Nephron (organoid): ENCODE data around the gene PDGFRA.

ENCODE experiments used
- H3K27ac Mint-ChIP-seq, 3 experiments: 2 replicates each; pipeline ENCODE4 v1.8.0; 2020; ENCODE audit warnings: mixed read lengths in 3 of 3, mild to moderate bottlenecking in 2 of 3, moderate library complexity in 1 of 3
- H3K27me3 Mint-ChIP-seq: 2 replicates; pipeline ENCODE4 v1.8.0; 2021; ENCODE audit warnings: low read depth, mild to moderate bottlenecking, moderate library complexity, mixed read lengths
- H3K36me3 Mint-ChIP-seq: 2 replicates; pipeline ENCODE4 v1.8.0; 2020; ENCODE audit warnings: low read depth, mixed read lengths
- H3K4me1 Mint-ChIP-seq: 2 replicates; pipeline ENCODE4 v1.8.0; 2020; ENCODE audit warnings: mixed read lengths
- H3K4me3 Mint-ChIP-seq, 3 experiments: 2 replicates each; pipeline ENCODE4 v1.8.0; 2020; ENCODE audit warnings: mild to moderate bottlenecking in 3 of 3, mixed read lengths in 3 of 3, moderate library complexity in 2 of 3
- H3K9me3 Mint-ChIP-seq: 2 replicates; pipeline ENCODE4 v1.8.0; 2020; ENCODE audit warnings: mixed read lengths
- CTCF ChIP-seq, 3 experiments: fragments of 200-600 bp; sonication (generic); IDR thresholded peaks; one replicate each; pipeline ENCODE4 v1.5.0; 2021; ENCODE audit warnings: antibody characterized with exemption in 3 of 3; ENCODE audit not compliant: unreplicated experiment in 3 of 3

PDGFRA gene

GRCh38 chr4:54229631-54230483 is 764 bp downstream of the PDGFRA start:
- Mint-ChIP-seq H3K4me3 (peak overlapping the region; percentile 92 to 95 (median 95)), H3K36me3 (peaks cover 36% of the 10 kb centered on the region), H3K9me3 (peaks cover 3% of the 10 kb centered on the region), H3K27ac (peak overlapping the region; percentile 93 to 99 (median 98)), H3K4me1 (peaks cover 34% of the 10 kb centered on the region), H3K27me3 (peaks cover 87% of the 10 kb centered on the region)
- no peak for TF ChIP-seq CTCF (IDR thresholded peaks at IDR 0.05; ENCODE audit: unreplicated experiment in 3 of 3)

- Mint-ChIP-seq H3K4me3 (peak overlapping the region; percentile 92 to 95 (median 95)), H3K27ac (peak overlapping the region; percentile 93 to 99 (median 98)), H3K36me3 (peaks cover 43% of the 10 kb centered on the region), H3K27me3 (peaks cover 83% of the 10 kb centered on the region), H3K9me3 (peaks cover 3% of the 10 kb centered on the region), H3K4me1 (peaks cover 37% of the 10 kb centered on the region)
- no peak for TF ChIP-seq CTCF (IDR thresholded peaks at IDR 0.05; ENCODE audit: unreplicated experiment in 3 of 3)
Measured at GRCh38 chr4:54230484-54231418, 1.7 kb downstream of the PDGFRA start.

- Mint-ChIP-seq H3K36me3 (peaks cover 48% of the 10 kb centered on the region), H3K27me3 (peaks cover 77% of the 10 kb centered on the region), H3K9me3 (peaks cover 3% of the 10 kb centered on the region), H3K4me3 (peak overlapping the region; percentile 92 to 95 (median 95)), H3K27ac (peak overlapping the region; percentile 93 to 99 (median 98)), H3K4me1 (peaks cover 37% of the 10 kb centered on the region)
- TF ChIP-seq CTCF (IDR thresholded peaks at IDR 0.05; ENCODE audit: unreplicated experiment in 3 of 3): no peak
Measured at GRCh38 chr4:54231419-54231767, 2.3 kb downstream of the PDGFRA start.

GRCh38 chr4:54231768-54232688 is 2.9 kb downstream of the PDGFRA start:
- peaks cover 71% of the 10 kb centered on the region for H3K27me3 Mint-ChIP-seq
- peak overlapping the region; percentile 93 to 99 (median 98) for H3K27ac Mint-ChIP-seq
- peaks cover 54% of the 10 kb centered on the region for H3K36me3 Mint-ChIP-seq
- H3K4me1 Mint-ChIP-seq: peaks cover 34% of the 10 kb centered on the region
- H3K4me3 Mint-ChIP-seq: peak overlapping the region; percentile 92 to 95 (median 95)
- peaks cover 3% of the 10 kb centered on the region for H3K9me3 Mint-ChIP-seq
- TF ChIP-seq CTCF (IDR thresholded peaks at IDR 0.05; ENCODE audit: unreplicated experiment in 3 of 3): no peak

GRCh38 chr4:54233277-54233696 is 4.2 kb downstream of the PDGFRA start:
- Mint-ChIP-seq H3K4me1 (peaks cover 23% of the 10 kb centered on the region), H3K9me3 (peaks cover 9% of the 10 kb centered on the region), H3K4me3 (peak overlapping the region; percentile 92 to 95 (median 95)), H3K27me3 (peaks cover 58% of the 10 kb centered on the region), H3K27ac (peak overlapping the region in 1 of 3 experiments; percentile 99), H3K36me3 (peaks cover 67% of the 10 kb centered on the region)
- peak; percentile 59 to 77 (median 74) for TF ChIP-seq CTCF (IDR thresholded peaks at IDR 0.05; ENCODE audit: unreplicated experiment in 3 of 3)
